ENCODE data around the gene CNTNAP4. TPM values are rescaled to one million over a fixed set of nuclear protein-coding genes. Genes with fewer than 3 reads are reported as not detected.

CNTNAP4 gene
- total RNA-seq, 2 donors from 2014 or later = 0.05 to 0.57 TPM

DNA sequence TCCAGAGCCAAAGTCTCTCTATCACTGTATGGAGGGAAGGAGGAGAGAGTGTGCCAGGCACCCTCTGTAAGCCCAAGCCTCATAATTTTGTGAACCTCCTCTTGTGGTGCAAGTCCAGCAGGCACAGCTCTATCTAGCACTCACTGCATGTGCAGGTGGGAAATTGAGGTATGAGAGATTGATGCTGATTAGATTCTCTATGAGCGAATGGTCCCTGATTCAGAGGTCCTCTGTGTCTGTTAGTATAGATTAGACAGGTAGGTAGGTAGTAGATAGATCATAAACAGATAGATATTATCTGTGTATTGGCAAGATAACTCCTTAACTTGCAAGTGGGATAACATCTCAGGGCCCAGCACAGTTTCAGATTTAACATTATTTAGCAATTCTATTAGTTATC is 209.5 kb downstream of the CNTNAP4 start:
- no peak overlapping the region for H3K27ac ChIP-seq
- H3K36me3 ChIP-seq = no peaks in the 10 kb centered on the region
- H3K4me1 ChIP-seq (replicated peaks) = no peaks in the 10 kb centered on the region
- intact Hi-C loops (cut with DNase I) = no loop called here
- no peaks in the 10 kb centered on the region for H3K27me3 ChIP-seq (replicated peaks; ENCODE audit: insufficient read depth)
- no peaks in the 10 kb centered on the region for H3K9me3 ChIP-seq
- WGBS = 93% methylated on average over 1 of the region's 1 CpG
- TF ChIP-seq POLR2A (IDR thresholded peaks at IDR 0.05) = no peak
- no peak for TF ChIP-seq CTCF (IDR thresholded peaks at IDR 0.05)
- TF ChIP-seq POLR2AphosphoS5 (IDR thresholded peaks at IDR 0.05) = no peak
- no peak overlapping the region for H3K4me3 ChIP-seq
- DNase-seq (ENCODE audit: low spot score) = no peak

- DNase-seq (ENCODE audit: low spot score) = no peak
Observed at GRCh38 chr16:76487411-76488064, 210.3 kb downstream of the CNTNAP4 start.

DNA sequence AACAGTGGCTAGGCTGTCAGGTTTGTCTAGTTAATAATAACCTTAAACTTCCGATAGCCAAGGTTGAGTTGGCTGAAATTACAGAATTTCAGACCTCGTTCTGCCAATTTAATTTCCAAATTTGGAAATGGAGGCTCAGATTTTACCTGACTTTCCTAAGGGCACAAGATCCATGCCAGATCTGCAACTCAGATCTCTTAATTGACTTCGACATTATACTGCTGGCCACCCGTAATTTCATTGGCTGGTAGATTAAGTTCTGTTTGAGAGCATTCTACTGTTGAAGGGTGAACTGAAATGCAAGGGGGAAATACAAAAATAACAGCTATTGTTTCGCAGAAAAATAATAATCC is 210.8 kb downstream of the CNTNAP4 start:
- WGBS = 63% methylated on average over 5 of the region's 5 CpGs
- no peak for DNase-seq (ENCODE audit: low spot score)
- Histone ChIP-seq H3K27me3 (replicated peaks; ENCODE audit: insufficient read depth) (no peaks in the 10 kb centered on the region), H3K27ac (no peak overlapping the region), H3K4me3 (no peak overlapping the region), H3K4me1 (replicated peaks) (no peaks in the 10 kb centered on the region), H3K9me3 (no peaks in the 10 kb centered on the region), H3K36me3 (no peaks in the 10 kb centered on the region)
- intact Hi-C loops (cut with DNase I) = no loop called here
- TF ChIP-seq POLR2A (IDR thresholded peaks at IDR 0.05) = no peak
- TF ChIP-seq POLR2AphosphoS5 (IDR thresholded peaks at IDR 0.05) = no peak
- TF ChIP-seq CTCF (IDR thresholded peaks at IDR 0.05) = no peak

More at GRCh38 chr16:76487411-76488064, 210.3 kb downstream of the CNTNAP4 start:
- no peaks in the 10 kb centered on the region for H3K36me3 ChIP-seq
- no peak overlapping the region for H3K4me3 ChIP-seq
- H3K4me1 ChIP-seq (replicated peaks) = no peaks in the 10 kb centered on the region
- intact Hi-C loops (cut with DNase I) = no loop called here
- no peaks in the 10 kb centered on the region for H3K27me3 ChIP-seq (replicated peaks; ENCODE audit: insufficient read depth)
- H3K27ac ChIP-seq = no peak overlapping the region
- no peaks in the 10 kb centered on the region for H3K9me3 ChIP-seq
- TF ChIP-seq POLR2AphosphoS5 (IDR thresholded peaks at IDR 0.05) (no peak), POLR2A (IDR thresholded peaks at IDR 0.05) (no peak), CTCF (IDR thresholded peaks at IDR 0.05) (no peak)
- 40% methylated on average over 6 of the region's 6 CpGs for WGBS

DNA sequence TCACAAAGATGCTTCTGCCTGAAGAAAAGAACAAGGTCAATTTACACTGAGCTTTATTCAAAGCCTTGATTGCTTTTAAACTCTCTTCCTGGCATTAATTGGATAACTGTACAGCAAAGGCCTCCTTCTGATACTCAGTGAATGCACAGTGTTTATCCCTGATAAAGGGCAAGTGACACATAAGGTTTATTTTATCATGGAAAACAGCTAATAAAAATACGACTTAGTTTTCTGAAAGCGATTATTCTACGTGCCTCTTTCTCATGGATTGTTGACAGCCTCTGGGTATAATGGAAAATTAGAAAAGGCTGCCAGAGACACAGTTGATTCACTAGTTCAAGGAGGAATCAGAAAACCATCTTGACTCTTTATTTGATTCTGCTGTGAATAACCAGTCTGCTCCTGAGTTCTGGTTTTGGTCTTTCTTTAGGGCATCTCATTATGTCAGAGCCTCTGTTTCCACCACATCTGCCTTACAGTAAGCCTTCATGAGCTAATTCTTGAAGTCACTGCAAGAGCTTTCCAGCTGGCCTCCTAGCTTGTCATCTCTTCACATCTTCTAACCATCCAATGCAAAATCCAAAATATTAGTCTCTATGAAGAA is 212.9 kb downstream of the CNTNAP4 start:
- intact Hi-C loops (cut with DNase I) = no loop called here
- TF ChIP-seq POLR2AphosphoS5 (IDR thresholded peaks at IDR 0.05) (no peak), POLR2A (IDR thresholded peaks at IDR 0.05) (no peak), CTCF (IDR thresholded peaks at IDR 0.05) (no peak)
- Histone ChIP-seq H3K36me3 (no peaks in the 10 kb centered on the region), H3K4me1 (replicated peaks) (no peaks in the 10 kb centered on the region), H3K27ac (no peak overlapping the region), H3K9me3 (no peaks in the 10 kb centered on the region), H3K4me3 (no peak overlapping the region), H3K27me3 (replicated peaks; ENCODE audit: insufficient read depth) (no peaks in the 10 kb centered on the region)
- WGBS = 50% methylated on average over 3 of the region's 3 CpGs
- no peak for DNase-seq (ENCODE audit: low spot score)

- Histone ChIP-seq H3K27me3 (replicated peaks; ENCODE audit: insufficient read depth) (no peaks in the 10 kb centered on the region), H3K4me1 (replicated peaks) (no peaks in the 10 kb centered on the region), H3K36me3 (no peaks in the 10 kb centered on the region), H3K4me3 (no peak overlapping the region), H3K9me3 (no peaks in the 10 kb centered on the region), H3K27ac (no peak overlapping the region)
- no peak for DNase-seq (ENCODE audit: low spot score)
- WGBS = 92% methylated on average over 20 of the region's 21 CpGs
- TF ChIP-seq CTCF (IDR thresholded peaks at IDR 0.05) (no peak), POLR2A (IDR thresholded peaks at IDR 0.05) (no peak), POLR2AphosphoS5 (IDR thresholded peaks at IDR 0.05) (no peak)
- intact Hi-C loops (cut with DNase I) = no loop called here
Observed at GRCh38 chr16:76500006-76500405, 222.8 kb downstream of the CNTNAP4 start.

Data from prostate gland (tissue), 2 donors.